Body of pancreas (tissue), 4 donors: ENCODE results near the gene GARIN5B. TPM values are rescaled to one million over a fixed set of nuclear protein-coding genes. Genes with fewer than 3 reads are reported as not detected.

Experiments
- ATAC-seq: fragments of 150-250 bp; one replicate; pipeline ENCODE4 v1.9.1; 2016
- DNase-seq, 4 donors: peaks; one replicate each; pipeline ENCODE4 v3.0.0-alpha.2; 2019
- H3K27ac ChIP-seq, 4 donors: fragments of 200-600 bp; sonication (generic); 1 replicate in 3 of 4; 2 replicates in 1 of 4; pipeline versions ENCODE4 v1.5.1 to v1.6.1; 2016 to 2019; ENCODE audit warnings: mild to moderate bottlenecking in 1 of 4, mixed read lengths in 1 of 4, moderate library complexity in 1 of 4
- H3K27me3 ChIP-seq, 2 donors: fragments of 200-600 bp; sonication (generic); one replicate each; pipeline ENCODE4 v1.6.0; 2016; ENCODE audit warnings: mild to moderate bottlenecking in 1 of 2
- H3K36me3 ChIP-seq, 2 donors: fragments of 200-600 bp; sonication (generic); replicated peaks in 1 of 2; 2 replicates each; pipeline ENCODE4 v1.5.1; 2016; ENCODE audit warnings: low read depth in 2 of 2; ENCODE audit not compliant: insufficient read depth in 1 of 2
- H3K4me1 ChIP-seq: fragments of 200-600 bp; sonication (generic); one replicate; pipeline ENCODE4 v1.6.0; 2016
- H3K4me3 ChIP-seq, 2 donors: fragments of 200-600 bp; sonication (generic); 1 replicate in 1 of 2; 2 replicates in 1 of 2; pipeline ENCODE4 v1.5.1; 2016 to 2019
- H3K9me3 ChIP-seq, 3 donors: fragments of 200-600 bp; sonication (generic); 1 replicate in 2 of 3; 2 replicates in 1 of 3; pipeline ENCODE4 v1.5.1; 2016
- CTCF ChIP-seq, 7 experiments: fragments of 450-650 bp in 4 of 7; fragments of 200-600 bp in 3 of 7; sonication (generic) in 3 of 7; IDR thresholded peaks; one replicate each; pipeline ENCODE4 v1.5.1; 2016 to 2019; ENCODE audit warnings: antibody characterized with exemption in 7 of 7
- POLR2A ChIP-seq, 3 donors: fragments of 450-650 bp; IDR thresholded peaks; one replicate each; pipeline ENCODE4 v1.6.1; 2016; ENCODE audit warnings: antibody characterized with exemption in 3 of 3, mild to moderate bottlenecking in 2 of 3
- WGBS, 2 donors: methylation state at CpG; one replicate each; pipeline ENCODE4 v1.1.5; 2017; 5-methylcytosine and 5-hydroxymethylcytosine counted together
- intact Hi-C: fragments of 100-400 bp; cut with DNase I; formaldehyde crosslinking; loops from one replicate; pipeline ENCODE4 v1.15.1; 2023
- total RNA-seq, 2 donors: library from RNA; depleted of rRNA; stranded (reverse); fragments of >200 nt; gene quantifications; one replicate each; pipeline ENCODE4 v1.1.0, GENCODE V29; 2016

Gene GARIN5B
- total RNA-seq, 2 donors from 2014 or later, result not detected

DNA sequence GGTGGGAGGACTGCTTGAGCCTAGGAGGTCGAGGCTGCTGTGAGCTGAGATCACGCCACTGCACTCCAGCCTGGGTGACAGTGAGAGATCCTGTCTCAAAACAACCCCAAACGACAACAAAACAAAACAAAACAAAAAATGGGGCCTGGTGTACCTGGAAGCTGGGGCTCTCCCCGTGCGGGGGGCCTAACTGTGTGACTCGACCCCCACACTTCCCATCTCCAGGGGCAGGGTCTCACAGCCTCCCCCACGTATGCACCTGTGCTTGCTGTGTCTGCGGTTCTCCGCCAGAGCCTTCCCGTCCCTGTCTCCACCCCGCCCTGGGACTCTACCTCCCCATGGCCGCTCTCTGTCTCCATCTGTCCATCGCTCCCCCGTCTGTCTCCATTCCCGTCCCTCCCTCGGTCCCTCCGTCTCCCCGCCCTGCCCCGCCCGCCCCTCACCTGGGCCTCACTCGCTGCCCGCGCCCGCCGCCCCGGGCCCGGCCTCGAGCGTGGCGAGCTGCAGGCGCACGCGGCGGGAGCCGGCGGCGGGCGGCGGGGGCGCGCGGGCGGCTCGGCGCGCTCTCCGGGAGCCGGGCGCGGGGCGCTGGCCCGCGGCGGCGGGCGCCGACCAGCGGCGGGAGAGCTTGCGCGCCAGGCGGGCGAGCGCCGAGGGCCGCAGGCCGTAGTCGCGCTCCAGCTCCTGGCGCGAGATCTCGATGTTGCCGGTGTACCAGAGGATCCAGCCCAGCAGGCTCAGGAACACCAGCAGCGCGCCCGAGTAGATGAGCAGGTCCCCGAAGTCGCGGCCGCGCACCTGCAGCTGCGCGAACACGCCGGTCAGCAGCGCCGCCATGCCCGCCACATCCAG is 20.4 kb upstream of the GARIN5B start:
- TF ChIP-seq CTCF (IDR thresholded peaks at IDR 0.05), result peak in 4 of 7 experiments; percentile 9 to 60 (median 33)
- peak; percentile 15 to 58 (median 58) for TF ChIP-seq POLR2A (IDR thresholded peaks at IDR 0.05)
- Histone ChIP-seq H3K36me3 (peaks cover 0 to 6% of the 10 kb centered on the region in 2 donors), H3K27ac (peak overlapping the region; percentile 84 to 96 (median 94)), H3K4me1 (peaks cover 48% of the 10 kb centered on the region), H3K27me3 (no peaks in the 10 kb centered on the region), H3K4me3 (no peak overlapping the region), H3K9me3 (no peaks in the 10 kb centered on the region)
- peak; percentile 38 for ATAC-seq
- intact Hi-C loops, result loop anchor here (10.0 kb wide), 1 partner anchor 79 kb away; no protein-coding TSS in a partner anchor
- 5 to 25% methylated on average over 9 to 60 of the region's 88 CpGs for WGBS, 2 donors
- DNase-seq, result peak; percentile 69 to 74 (median 72)

GRCh38 chr19:55382522-55383054 is 19.5 kb upstream of the GARIN5B start:
- DNase-seq, result no peak
- TF ChIP-seq POLR2A (IDR thresholded peaks at IDR 0.05) (no peak), CTCF (IDR thresholded peaks at IDR 0.05) (no peak)
- no peaks in the 10 kb centered on the region for H3K27me3 ChIP-seq
- WGBS, 2 donors, result 88 to 100% methylated on average over 3 of the region's 3 CpGs
- no peak overlapping the region for H3K27ac ChIP-seq
- H3K4me3 ChIP-seq, result no peak overlapping the region
- no peaks in the 10 kb centered on the region for H3K9me3 ChIP-seq
- H3K4me1 ChIP-seq, result peaks cover 39% of the 10 kb centered on the region
- no peak for ATAC-seq
- no peaks in the 10 kb centered on the region for H3K36me3 ChIP-seq
- intact Hi-C loops, result loop anchor here (10.0 kb wide), 1 partner anchor 78 kb away; no protein-coding TSS in a partner anchor

DNA sequence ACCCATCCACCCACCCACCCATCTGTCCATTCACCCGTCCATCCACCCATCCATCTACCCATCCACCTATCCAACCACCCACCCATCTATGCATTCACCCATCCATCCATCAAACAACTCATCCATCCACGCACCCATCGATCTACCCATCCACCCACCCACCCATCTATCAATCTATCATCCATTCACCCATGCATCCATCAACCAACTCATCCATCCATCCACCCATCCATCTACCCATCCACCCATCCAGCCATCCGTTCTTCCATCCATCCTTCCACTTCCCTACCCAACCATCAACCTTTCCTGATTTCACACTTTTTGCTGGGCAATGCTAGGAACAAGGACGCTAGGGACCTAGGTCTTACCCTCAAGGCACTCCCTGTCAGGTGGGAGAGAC is 19.0 kb upstream of the GARIN5B start:
- no peak for TF ChIP-seq CTCF (IDR thresholded peaks at IDR 0.05)
- TF ChIP-seq POLR2A (IDR thresholded peaks at IDR 0.05), result no peak
- no peak overlapping the region for H3K27ac ChIP-seq
- ATAC-seq (no peak), DNase-seq (no peak)
- H3K4me1 ChIP-seq, result peaks cover 33% of the 10 kb centered on the region
- intact Hi-C loops, result loop anchor here (10.0 kb wide), 1 partner anchor 77 kb away; no protein-coding TSS in a partner anchor
- no peaks in the 10 kb centered on the region for H3K36me3 ChIP-seq
- no peaks in the 10 kb centered on the region for H3K9me3 ChIP-seq
- no peaks in the 10 kb centered on the region for H3K27me3 ChIP-seq
- WGBS, 2 donors, result 100% methylated on average over 5 of the region's 5 CpGs
- no peak overlapping the region for H3K4me3 ChIP-seq

DNA sequence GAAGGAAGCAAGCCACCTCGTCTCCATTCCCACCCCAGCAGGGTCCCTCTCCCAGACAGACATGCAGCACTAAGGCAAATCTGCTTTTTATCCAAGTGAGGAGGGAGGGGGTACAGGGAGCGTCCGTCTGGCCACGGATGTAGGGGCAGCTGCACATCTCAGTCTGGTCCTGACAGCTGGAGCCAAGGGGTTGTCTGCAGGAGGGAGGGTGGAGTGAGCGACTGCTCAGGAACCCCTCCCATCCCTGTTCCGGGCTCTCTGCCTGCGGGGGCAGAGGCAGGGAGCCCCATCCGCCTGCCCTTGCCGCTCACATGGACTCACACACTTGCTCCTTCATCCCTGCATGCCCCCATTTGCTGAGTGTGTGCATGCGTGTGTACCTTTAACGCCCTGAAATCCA is 16.1 kb upstream of the GARIN5B start:
- H3K4me3 ChIP-seq, result no peak overlapping the region
- peaks cover 23% of the 10 kb centered on the region for H3K4me1 ChIP-seq
- DNase-seq (no peak), ATAC-seq (no peak)
- TF ChIP-seq CTCF (IDR thresholded peaks at IDR 0.05) (no peak), POLR2A (IDR thresholded peaks at IDR 0.05) (no peak)
- H3K9me3 ChIP-seq, result no peaks in the 10 kb centered on the region
- no peaks in the 10 kb centered on the region for H3K36me3 ChIP-seq
- H3K27ac ChIP-seq, result no peak overlapping the region
- WGBS, 2 donors, result 73 to 85% methylated on average over 10 to 11 of the region's 11 CpGs
- intact Hi-C loops, result no loop called here
- H3K27me3 ChIP-seq, result peaks cover 0 to under 1% of the 10 kb centered on the region in 2 donors
